Measurements from ENCODE around the gene CCNK.

DNA sequence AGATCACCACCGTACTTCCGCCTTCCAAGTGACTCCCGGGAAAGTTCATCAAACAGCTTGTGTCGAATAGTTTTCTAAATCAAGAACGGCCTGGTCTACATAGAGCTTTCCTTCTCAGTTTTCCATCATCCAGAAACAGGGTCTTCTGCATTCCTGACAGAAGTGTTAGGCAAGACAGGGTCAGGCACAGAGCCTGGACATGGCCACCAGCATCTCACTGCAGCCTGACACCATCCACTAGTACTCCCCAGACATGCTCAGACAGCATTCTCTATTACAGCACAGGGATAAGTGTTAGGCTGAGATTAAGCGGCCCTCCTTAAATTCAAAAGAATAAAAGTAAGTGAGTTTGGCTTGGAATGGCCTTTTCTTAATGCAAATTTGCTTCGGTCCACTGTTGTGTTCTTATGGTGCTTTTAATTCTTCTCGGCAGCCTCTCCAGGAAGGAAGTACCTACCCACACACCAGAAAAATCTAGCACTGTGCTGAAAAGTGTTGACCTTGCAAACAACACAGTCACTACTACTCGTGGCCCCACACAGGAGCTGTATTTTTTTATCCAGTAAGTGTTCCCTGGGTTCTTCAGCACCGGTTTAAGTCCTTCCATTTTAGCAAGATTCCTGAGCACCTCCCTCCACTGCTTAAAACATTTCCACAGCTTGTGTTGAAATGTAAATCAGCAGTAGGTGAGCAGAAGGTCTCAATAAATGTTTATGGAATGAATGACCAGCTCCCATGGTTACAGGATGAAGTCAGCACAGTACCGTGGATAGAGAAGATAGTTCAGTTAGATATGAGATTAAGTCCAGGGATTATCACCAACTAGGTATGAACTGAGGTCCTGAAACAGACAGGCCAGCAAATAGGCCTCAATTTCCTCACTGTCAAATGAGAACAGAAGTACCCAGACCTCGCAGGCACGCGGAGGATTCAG, 44.7 kb upstream of the CCNK start:
- TF ChIP-seq, protein P1, sequence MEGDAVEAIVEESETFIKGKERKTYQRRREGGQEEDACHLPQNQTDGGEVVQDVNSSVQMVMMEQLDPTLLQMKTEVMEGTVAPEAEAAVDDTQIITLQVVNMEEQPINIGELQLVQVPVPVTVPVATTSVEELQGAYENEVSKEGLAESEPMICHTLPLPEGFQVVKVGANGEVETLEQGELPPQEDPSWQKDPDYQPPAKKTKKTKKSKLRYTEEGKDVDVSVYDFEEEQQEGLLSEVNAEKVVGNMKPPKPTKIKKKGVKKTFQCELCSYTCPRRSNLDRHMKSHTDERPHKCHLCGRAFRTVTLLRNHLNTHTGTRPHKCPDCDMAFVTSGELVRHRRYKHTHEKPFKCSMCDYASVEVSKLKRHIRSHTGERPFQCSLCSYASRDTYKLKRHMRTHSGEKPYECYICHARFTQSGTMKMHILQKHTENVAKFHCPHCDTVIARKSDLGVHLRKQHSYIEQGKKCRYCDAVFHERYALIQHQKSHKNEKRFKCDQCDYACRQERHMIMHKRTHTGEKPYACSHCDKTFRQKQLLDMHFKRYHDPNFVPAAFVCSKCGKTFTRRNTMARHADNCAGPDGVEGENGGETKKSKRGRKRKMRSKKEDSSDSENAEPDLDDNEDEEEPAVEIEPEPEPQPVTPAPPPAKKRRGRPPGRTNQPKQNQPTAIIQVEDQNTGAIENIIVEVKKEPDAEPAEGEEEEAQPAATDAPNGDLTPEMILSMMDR (conservative IDR thresholded peaks at IDR 0.05) = no peak
- TF ChIP-seq ZFX (IDR thresholded peaks at IDR 0.05) = no peak

All from C4-2B (cell line).